Liver (tissue), 9 donors: Measurements from ENCODE around the gene ACSS1. TPM values are rescaled to one million over a fixed set of nuclear protein-coding genes. Genes with fewer than 3 reads are reported as not detected.

ENCODE experiments used
- DNase-seq: peaks from one replicate; pipeline ENCODE4 v3.0.0-alpha.2; 2017; ENCODE audit warnings: low spot score
- H3K27ac ChIP-seq, 2 donors: one replicate each; pipeline ENCODE4 v1.7.0; 2013; ENCODE audit warnings: inconsistent platforms in 2 of 2, low read length in 2 of 2, control low read depth in 1 of 2, low read depth in 1 of 2, mild to moderate bottlenecking in 1 of 2
- H3K27me3 ChIP-seq, 4 donors: one replicate each; pipeline versions ENCODE4 v1.6.1 to v1.7.0; 2013; ENCODE audit warnings: low read length in 3 of 4, inconsistent platforms in 1 of 4, mild to moderate bottlenecking in 1 of 4, moderate library complexity in 1 of 4; ENCODE audit not compliant: control insufficient read depth in 4 of 4, insufficient read depth in 4 of 4
- H3K36me3 ChIP-seq, 4 donors: one replicate each; pipeline versions ENCODE4 v1.6.1 to v1.7.0; 2013; ENCODE audit warnings: low read length in 3 of 4, mild to moderate bottlenecking in 3 of 4, low read depth in 1 of 4, moderate library complexity in 1 of 4; ENCODE audit not compliant: control insufficient read depth in 4 of 4, insufficient read depth in 3 of 4
- H3K4me1 ChIP-seq, 4 donors: one replicate each; pipeline versions ENCODE4 v1.6.1 to v1.7.0; 2013; ENCODE audit warnings: low read length in 3 of 4, mild to moderate bottlenecking in 3 of 4, moderate library complexity in 1 of 4; ENCODE audit not compliant: control insufficient read depth in 4 of 4, insufficient read depth in 4 of 4
- H3K4me3 ChIP-seq, 3 donors: one replicate each; pipeline versions ENCODE4 v1.6.1 to v1.7.0; 2013; ENCODE audit warnings: low read length in 3 of 3, control low read depth in 1 of 3, low read depth in 1 of 3, mild to moderate bottlenecking in 1 of 3
- H3K9ac ChIP-seq, 2 donors: one replicate each; pipeline ENCODE4 v1.7.0; 2013; ENCODE audit warnings: low read length in 2 of 2, mild to moderate bottlenecking in 2 of 2, moderate library complexity in 2 of 2, control low read depth in 1 of 2, low read depth in 1 of 2
- H3K9me3 ChIP-seq, 4 donors: one replicate each; pipeline versions ENCODE4 v1.6.1 to v1.7.0; 2013; ENCODE audit warnings: low read length in 3 of 4; ENCODE audit not compliant: control insufficient read depth in 4 of 4
- ATF3 ChIP-seq: IDR thresholded peaks from 2 replicates; pipeline ENCODE4 v1.6.1; 2016; ENCODE audit warnings: antibody characterized with exemption
- CTCF ChIP-seq: fragments of 150-350 bp; IDR thresholded peaks from 2 replicates; pipeline ENCODE4 v1.5.1; 2017; ENCODE audit warnings: improper control_type of control experiment, low read depth, low read length; ENCODE audit not compliant: missing input control
- EGR1 ChIP-seq, 2 donors: IDR thresholded peaks; 2 replicates each; pipeline ENCODE4 v1.6.1; 2016 to 2018; ENCODE audit warnings: antibody characterized with exemption in 2 of 2, low read depth in 2 of 2
- FOXA1 ChIP-seq: IDR thresholded peaks from 2 replicates; pipeline ENCODE4 v1.6.1; 2016; ENCODE audit warnings: antibody characterized with exemption
- FOXA2 ChIP-seq: IDR thresholded peaks from 2 replicates; pipeline ENCODE4 v1.6.1; 2016; ENCODE audit warnings: antibody characterized with exemption
- GABPA ChIP-seq, 2 donors: IDR thresholded peaks in 1 of 2; conservative IDR thresholded peaks in 1 of 2; 2 replicates each; pipeline ENCODE4 v1.6.1; 2016; ENCODE audit warnings: antibody characterized with exemption in 2 of 2, mild to moderate bottlenecking in 1 of 2, moderate library complexity in 1 of 2
- HNF4A ChIP-seq, 2 donors: conservative IDR thresholded peaks; 2 replicates each; pipeline ENCODE4 v1.6.1; 2016; ENCODE audit warnings: antibody characterized with exemption in 2 of 2, mild to moderate bottlenecking in 2 of 2
- HNF4G ChIP-seq: IDR thresholded peaks from 2 replicates; pipeline ENCODE4 v1.6.1; 2016; ENCODE audit warnings: antibody characterized with exemption
- JUND ChIP-seq, 2 donors: IDR thresholded peaks; 2 replicates each; pipeline ENCODE4 v1.6.1; 2016; ENCODE audit warnings: antibody characterized with exemption in 2 of 2
- MAX ChIP-seq: IDR thresholded peaks from 2 replicates; pipeline ENCODE4 v1.6.1; 2016; ENCODE audit warnings: antibody characterized with exemption
- NR2F2 ChIP-seq: IDR thresholded peaks from 2 replicates; pipeline ENCODE4 v1.6.1; 2016; ENCODE audit warnings: antibody characterized with exemption
- RAD21 ChIP-seq, 2 donors: IDR thresholded peaks; 2 replicates each; pipeline ENCODE4 v1.6.1; 2016; ENCODE audit warnings: antibody characterized with exemption in 2 of 2, mild to moderate bottlenecking in 2 of 2
- RXRA ChIP-seq, 2 donors: IDR thresholded peaks; 2 replicates each; pipeline ENCODE4 v1.6.1; 2017 to 2018; ENCODE audit warnings: antibody characterized with exemption in 2 of 2, mild to moderate bottlenecking in 1 of 2
- SP1 ChIP-seq: IDR thresholded peaks from 2 replicates; pipeline ENCODE4 v1.6.1; 2018; ENCODE audit warnings: antibody characterized with exemption, mild to moderate bottlenecking
- TAF1 ChIP-seq: conservative IDR thresholded peaks from 2 replicates; pipeline ENCODE4 v1.6.1; 2016; ENCODE audit warnings: antibody characterized with exemption, mild to moderate bottlenecking
- YY1 ChIP-seq: IDR thresholded peaks from 2 replicates; pipeline ENCODE4 v1.6.1; 2016; ENCODE audit warnings: antibody characterized with exemption, mild to moderate bottlenecking
- ZBTB33 ChIP-seq: IDR thresholded peaks from 2 replicates; pipeline ENCODE4 v1.6.1; 2016; ENCODE audit warnings: antibody characterized with exemption
- WGBS: extraction: QIAGEN DNeasy Blood & Tissue Kit; methylation state at CpG from one replicate; pipeline ENCODE4 v1.1.7; 2013; 5-methylcytosine and 5-hydroxymethylcytosine counted together
- polyA plus RNA-seq, 2 donors: library from polyadenylated mRNA; stranded (reverse) in 1 of 2; unstranded in 1 of 2; fragments of 200-250 nt in 1 of 2; fragments of >200 nt in 1 of 2; fragmentation: Nextera tagmentation in 1 of 2; extraction: Ambion mirVana in 1 of 2; gene quantifications; one replicate each; pipeline versions ENCODE4 v1.2.1 to v1.2.3, GENCODE V29; 2013 to 2015
- total RNA-seq, 2 donors: library from RNA; depleted of rRNA; stranded (reverse); fragments of >200 nt; gene quantifications; one replicate each; pipeline ENCODE4 v1.2.3, GENCODE V29; 2014
- TF ChIP-seq, protein P1 (sequence below): IDR thresholded peaks from 2 replicates; pipeline ENCODE4 v1.6.1; 2016; ENCODE audit warnings: antibody characterized with exemption, mild to moderate bottlenecking
- donor health status: healthy.
- donor health status: healthy.
- donor health status: healthy.
- donor health status: healthy.
- donor health status: healthy.

Gene ACSS1
- total and polyA plus RNA-seq, 4 donors: 5.3 to 87.5 (median 22.1) TPM

- no peak for TF ChIP-seq RAD21 (IDR thresholded peaks at IDR 0.05)
- no peak for TF ChIP-seq RXRA (IDR thresholded peaks at IDR 0.05)
- no peak for TF ChIP-seq YY1
- TF ChIP-seq FOXA2: no peak
- no peak for TF ChIP-seq MAX
- peak overlapping the region; percentile 80 to 96 (median 93) for H3K4me3 ChIP-seq
- H3K27ac ChIP-seq: peak overlapping the region; percentile 91 to 95
- H3K4me1 ChIP-seq: peaks cover 1 to 55% (median 40%) of the 10 kb centered on the region in 4 donors
- H3K36me3 ChIP-seq: no peaks in the 10 kb centered on the region
- DNase-seq: peak; percentile 59
- no peaks in the 10 kb centered on the region for H3K9me3 ChIP-seq
- WGBS: under 1% methylated on average over 36 of the region's 36 CpGs
- peak overlapping the region; percentile 77 to 83 for H3K9ac ChIP-seq
- H3K27me3 ChIP-seq: no peaks in the 10 kb centered on the region
These were observed 65.9 kb downstream of the ACSS1 start for GRCh38 chr20:24991897-24992486.

DNA sequence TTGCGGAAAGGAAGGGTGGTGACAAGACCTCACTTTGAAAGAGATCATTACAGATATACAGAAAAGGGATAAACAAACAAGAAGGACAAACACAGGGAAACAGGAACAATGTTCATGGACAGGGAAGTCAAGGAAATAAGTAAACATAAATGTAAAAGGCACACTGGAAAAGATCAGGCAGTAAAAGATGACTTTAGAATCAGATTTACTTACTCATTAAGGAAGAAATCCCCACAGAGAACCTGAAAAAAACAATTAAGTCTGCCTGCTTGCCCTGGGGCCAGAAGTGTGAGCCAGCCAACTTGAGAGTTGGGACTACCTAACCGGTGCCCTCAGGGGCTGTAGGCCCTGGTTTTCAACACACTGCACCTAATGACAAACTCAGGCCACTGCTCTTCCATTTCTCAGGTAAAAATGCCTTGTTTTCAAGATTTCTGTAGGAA, 67.1 kb downstream of the ACSS1 start:
- Histone ChIP-seq H3K27ac (peak overlapping the region; percentile 91 to 95), H3K9ac (peak overlapping the region; percentile 67 to 83), H3K9me3 (no peaks in the 10 kb centered on the region), H3K4me3 (peak overlapping the region; percentile 80 to 96 (median 93)), H3K36me3 (no peaks in the 10 kb centered on the region), H3K4me1 (peaks cover 9 to 67% (median 52%) of the 10 kb centered on the region in 4 donors), H3K27me3 (no peaks in the 10 kb centered on the region)
- no peak for DNase-seq
- TF ChIP-seq ZBTB33: peak; percentile 49
- TF ChIP-seq FOXA1: no peak
- no peak for TF ChIP-seq RXRA (IDR thresholded peaks at IDR 0.05)
- TF ChIP-seq HNF4G: no peak
- no peak for TF ChIP-seq JUND (IDR thresholded peaks at IDR 0.05)
- peak in 1 of 2 donors; percentile 12 for TF ChIP-seq RAD21 (IDR thresholded peaks at IDR 0.05)
- TF ChIP-seq GABPA (IDR thresholded peaks at IDR 0.05 in 1 of 2, conservative IDR thresholded peaks at IDR 0.05 in 1 of 2): no peak
- TF ChIP-seq SP1: peak; percentile 24
- peak; percentile 17 for TF ChIP-seq TAF1
- no peak for TF ChIP-seq ATF3
- TF ChIP-seq FOXA2: no peak
- TF ChIP-seq MAX: peak; percentile 55
- no peak for TF ChIP-seq YY1
- no peak for TF ChIP-seq NR2F2
- TF ChIP-seq CTCF: no peak
- peak in 1 of 2 donors; percentile 24 for TF ChIP-seq HNF4A (conservative IDR thresholded peaks at IDR 0.05)
- no peak for TF ChIP-seq EGR1 (IDR thresholded peaks at IDR 0.05; ENCODE audit: low read depth in 2 of 2)
- TF ChIP-seq, protein P1, sequence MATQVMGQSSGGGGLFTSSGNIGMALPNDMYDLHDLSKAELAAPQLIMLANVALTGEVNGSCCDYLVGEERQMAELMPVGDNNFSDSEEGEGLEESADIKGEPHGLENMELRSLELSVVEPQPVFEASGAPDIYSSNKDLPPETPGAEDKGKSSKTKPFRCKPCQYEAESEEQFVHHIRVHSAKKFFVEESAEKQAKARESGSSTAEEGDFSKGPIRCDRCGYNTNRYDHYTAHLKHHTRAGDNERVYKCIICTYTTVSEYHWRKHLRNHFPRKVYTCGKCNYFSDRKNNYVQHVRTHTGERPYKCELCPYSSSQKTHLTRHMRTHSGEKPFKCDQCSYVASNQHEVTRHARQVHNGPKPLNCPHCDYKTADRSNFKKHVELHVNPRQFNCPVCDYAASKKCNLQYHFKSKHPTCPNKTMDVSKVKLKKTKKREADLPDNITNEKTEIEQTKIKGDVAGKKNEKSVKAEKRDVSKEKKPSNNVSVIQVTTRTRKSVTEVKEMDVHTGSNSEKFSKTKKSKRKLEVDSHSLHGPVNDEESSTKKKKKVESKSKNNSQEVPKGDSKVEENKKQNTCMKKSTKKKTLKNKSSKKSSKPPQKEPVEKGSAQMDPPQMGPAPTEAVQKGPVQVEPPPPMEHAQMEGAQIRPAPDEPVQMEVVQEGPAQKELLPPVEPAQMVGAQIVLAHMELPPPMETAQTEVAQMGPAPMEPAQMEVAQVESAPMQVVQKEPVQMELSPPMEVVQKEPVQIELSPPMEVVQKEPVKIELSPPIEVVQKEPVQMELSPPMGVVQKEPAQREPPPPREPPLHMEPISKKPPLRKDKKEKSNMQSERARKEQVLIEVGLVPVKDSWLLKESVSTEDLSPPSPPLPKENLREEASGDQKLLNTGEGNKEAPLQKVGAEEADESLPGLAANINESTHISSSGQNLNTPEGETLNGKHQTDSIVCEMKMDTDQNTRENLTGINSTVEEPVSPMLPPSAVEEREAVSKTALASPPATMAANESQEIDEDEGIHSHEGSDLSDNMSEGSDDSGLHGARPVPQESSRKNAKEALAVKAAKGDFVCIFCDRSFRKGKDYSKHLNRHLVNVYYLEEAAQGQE: no peak
- WGBS: 50% methylated on average over 2 of the region's 2 CpGs
